ENCODE data around the gene SLC7A4.
"Not testable (repeated sequence)": the region's sequence is repeated elsewhere in the genome, so short reads cannot be mapped to it uniquely, and the experiment has no call there.

Gene SLC7A4

GRCh38 chr22:21010426-21011113 is 21.8 kb downstream of the SLC7A4 start:
- TF ChIP-seq, protein P1, sequence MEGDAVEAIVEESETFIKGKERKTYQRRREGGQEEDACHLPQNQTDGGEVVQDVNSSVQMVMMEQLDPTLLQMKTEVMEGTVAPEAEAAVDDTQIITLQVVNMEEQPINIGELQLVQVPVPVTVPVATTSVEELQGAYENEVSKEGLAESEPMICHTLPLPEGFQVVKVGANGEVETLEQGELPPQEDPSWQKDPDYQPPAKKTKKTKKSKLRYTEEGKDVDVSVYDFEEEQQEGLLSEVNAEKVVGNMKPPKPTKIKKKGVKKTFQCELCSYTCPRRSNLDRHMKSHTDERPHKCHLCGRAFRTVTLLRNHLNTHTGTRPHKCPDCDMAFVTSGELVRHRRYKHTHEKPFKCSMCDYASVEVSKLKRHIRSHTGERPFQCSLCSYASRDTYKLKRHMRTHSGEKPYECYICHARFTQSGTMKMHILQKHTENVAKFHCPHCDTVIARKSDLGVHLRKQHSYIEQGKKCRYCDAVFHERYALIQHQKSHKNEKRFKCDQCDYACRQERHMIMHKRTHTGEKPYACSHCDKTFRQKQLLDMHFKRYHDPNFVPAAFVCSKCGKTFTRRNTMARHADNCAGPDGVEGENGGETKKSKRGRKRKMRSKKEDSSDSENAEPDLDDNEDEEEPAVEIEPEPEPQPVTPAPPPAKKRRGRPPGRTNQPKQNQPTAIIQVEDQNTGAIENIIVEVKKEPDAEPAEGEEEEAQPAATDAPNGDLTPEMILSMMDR (IDR thresholded peaks at IDR 0.05): no peak
- TF ChIP-seq ZFX (IDR thresholded peaks at IDR 0.05; ENCODE audit: borderline replicate concordance): no peak
- no peak overlapping the region for H3K27ac ChIP-seq

DNA sequence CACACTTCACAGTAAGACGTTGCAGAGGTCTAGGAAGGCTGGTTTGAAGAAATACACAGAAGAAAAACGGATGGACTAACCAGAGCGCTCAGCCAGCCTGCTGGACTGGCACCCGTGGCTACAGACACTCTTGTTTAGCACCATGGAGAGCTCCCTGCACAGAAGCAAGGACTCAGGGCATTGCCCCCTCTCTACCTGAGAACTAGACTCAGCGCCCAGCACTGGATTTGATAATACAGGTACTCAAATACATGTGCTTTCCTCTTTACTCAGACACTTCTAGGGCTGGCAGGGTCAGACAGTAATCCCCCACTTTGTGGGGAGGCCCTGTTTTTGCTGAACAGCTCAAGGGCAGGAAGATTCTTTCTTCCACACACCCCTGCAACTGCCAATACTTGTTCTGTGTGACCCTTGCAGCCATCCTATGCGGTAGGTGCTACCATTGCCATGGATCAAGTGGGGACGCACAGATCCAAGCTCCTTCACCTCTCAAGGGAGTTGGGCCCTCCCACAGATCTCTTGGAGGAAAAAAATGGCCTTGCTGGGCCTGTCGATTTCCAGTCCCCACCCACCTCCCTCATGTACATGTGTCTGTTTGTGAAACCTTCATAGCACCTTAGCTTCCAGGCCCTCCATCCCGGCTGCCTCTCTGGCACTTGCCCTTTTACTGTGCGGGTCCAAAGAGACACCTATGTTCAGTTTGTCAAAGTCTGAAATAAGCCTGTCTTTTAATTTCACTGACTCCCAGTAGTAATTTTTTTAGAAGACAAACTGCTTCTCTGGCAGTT is 22.5 kb downstream of the SLC7A4 start:
- no peak overlapping the region for H3K27ac ChIP-seq
- TF ChIP-seq ZFX (IDR thresholded peaks at IDR 0.05; ENCODE audit: borderline replicate concordance): no peak
- TF ChIP-seq, protein P1 (IDR thresholded peaks at IDR 0.05): no peak

GRCh38 chr22:21009208-21009607 is 23.2 kb downstream of the SLC7A4 start:
- H3K27ac ChIP-seq: not testable (repeated sequence)

- TF ChIP-seq ZFX (IDR thresholded peaks at IDR 0.05; ENCODE audit: borderline replicate concordance): no peak
- TF ChIP-seq, protein P1 (IDR thresholded peaks at IDR 0.05): no peak
- H3K27ac ChIP-seq: peak overlapping the region; percentile 99
Measured at GRCh38 chr22:21003782-21004181, 28.6 kb downstream of the SLC7A4 start.

DNA sequence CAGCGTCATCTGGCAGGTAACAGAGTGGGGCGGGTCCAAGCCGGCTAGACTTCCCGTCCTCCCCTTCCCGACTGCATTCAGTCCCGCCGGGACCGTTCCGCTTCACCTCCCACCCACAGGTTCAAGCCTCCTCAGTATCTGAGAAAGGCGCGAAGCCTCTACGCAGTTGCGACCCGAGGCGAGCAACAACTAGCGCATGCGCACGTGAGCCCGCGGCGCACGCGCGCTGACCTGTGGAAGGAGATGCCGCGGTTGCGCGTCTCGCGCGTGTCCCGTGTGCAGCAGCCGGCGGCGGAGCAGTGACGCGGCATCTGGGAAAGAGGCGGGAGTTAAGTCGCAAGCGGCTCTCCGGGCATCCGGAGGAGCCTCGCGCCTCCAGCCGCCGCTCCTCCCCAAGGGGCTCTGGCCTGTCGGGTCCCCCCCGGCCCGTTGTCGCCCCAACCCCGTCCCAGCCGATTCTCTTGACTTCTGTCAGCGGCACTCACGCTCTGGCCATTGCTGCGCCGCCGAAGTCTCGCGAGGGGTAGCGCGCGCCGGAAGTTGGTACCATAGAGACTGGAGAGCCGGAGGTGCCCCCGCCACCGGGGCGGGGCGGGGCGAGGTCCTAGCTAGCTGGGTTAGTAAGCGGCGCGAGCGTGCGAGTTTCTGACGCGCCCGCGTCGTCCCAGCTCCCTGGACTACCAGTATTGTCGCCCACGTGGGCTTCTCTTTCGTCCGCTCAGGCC is 30.6 kb downstream of the SLC7A4 start, which contains the start of gene THAP7:
Gene THAP7, minus strand, starts transcription at position 518 of the 725 bp plus-strand sequence. Its CDS starts 207 bp downstream, at position 311.
- TF ChIP-seq, protein P1 (IDR thresholded peaks at IDR 0.05): no peak
- no peak for TF ChIP-seq ZFX (IDR thresholded peaks at IDR 0.05; ENCODE audit: borderline replicate concordance)
- H3K27ac ChIP-seq: peak within 1 kb of the TSS; percentile 99

- TF ChIP-seq, protein P1 (IDR thresholded peaks at IDR 0.05): no peak
- TF ChIP-seq ZFX (IDR thresholded peaks at IDR 0.05; ENCODE audit: borderline replicate concordance): no peak
- peak overlapping the region; percentile 99 for H3K27ac ChIP-seq
Measured at GRCh38 chr22:21000987-21001600, 31.3 kb downstream of the SLC7A4 start.
